HG03108 (cell line): Measurements from ENCODE around the gene CYBC1.

Source experiments
- ATAC-seq: cut with Tn5 transposase; IDR thresholded peaks from one replicate; pipeline ENCODE4 v1.9.1; 2021; ENCODE audit warnings: moderate library complexity; ENCODE audit not compliant: unreplicated experiment

Gene CYBC1

DNA sequence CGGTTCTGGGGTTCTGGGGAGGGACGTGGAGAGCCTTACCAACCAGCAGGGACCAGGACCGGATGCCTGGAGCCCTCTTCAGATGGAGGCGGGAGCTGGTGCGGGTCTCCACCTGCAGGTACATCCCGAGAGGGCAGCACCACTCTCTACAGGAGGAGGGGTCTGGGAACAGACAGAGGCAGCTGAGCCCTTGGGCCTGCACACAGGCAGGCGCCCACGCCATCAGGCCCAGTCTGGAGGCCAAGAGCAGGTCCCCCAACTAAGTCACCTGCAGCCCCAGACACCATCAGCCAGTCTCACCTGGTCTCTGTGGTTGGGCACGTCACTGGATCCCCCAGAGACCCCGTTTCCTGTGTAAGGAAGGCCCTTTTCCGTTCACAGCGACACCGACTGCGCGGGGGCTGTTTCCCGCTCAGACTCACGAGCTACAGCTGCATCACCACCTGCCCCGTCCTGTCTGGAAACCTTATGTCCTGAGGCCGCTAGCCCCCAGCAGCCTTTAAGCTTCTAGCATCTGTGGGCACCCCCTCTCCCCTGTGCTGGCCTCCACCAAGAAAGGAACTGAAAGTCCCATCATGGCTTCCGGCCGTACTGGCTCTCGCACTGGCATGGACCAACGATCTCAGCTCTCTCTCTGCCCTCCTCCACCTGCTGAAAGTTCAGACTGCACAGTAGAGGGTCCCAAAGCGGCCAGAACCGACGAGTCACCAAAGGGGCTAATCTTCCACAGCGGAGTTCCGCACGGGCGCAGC lies 1.2 kb downstream of the CYBC1 start:
- ATAC-seq: peak; percentile 57

DNA sequence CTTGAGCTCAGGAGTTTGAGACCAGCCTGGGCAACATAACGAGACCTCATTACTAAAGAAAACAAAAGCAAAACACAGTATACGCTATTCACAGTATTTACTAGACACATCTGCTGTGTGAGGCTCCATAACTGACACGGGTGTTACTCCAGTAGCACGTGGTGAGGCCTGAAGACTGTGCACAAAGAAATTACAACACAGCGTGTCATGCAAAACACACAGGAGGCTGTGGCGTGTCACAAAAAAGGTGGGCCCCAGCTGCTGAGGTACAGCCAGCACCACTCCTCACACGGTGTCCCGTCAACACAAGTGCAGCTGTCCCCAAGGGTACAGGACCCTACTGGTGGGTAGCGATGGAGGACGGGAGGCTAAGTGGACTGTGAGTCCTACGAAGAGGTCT lies 2.7 kb downstream of the CYBC1 start:
- no peak for ATAC-seq

DNA sequence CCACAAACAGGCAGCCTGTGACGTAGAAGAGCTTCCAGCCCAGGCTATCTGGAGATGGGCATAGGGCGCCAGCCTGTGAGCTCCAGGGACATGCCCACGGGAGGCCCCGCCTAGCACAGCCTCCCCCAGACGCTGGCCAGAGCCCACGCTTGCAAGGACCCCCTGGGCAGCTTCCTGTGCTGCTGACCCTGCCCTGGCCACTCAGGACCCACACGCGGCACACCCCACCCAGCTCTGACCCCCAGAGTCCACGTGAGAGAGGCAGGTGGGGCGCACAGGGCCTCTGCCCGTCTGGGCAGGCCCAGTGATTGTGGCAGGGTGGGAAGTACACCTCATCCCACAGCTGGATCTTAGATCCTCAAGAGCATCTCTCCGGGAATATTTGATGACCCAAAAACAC lies 3.9 kb downstream of the CYBC1 start:
- ATAC-seq: no peak

DNA sequence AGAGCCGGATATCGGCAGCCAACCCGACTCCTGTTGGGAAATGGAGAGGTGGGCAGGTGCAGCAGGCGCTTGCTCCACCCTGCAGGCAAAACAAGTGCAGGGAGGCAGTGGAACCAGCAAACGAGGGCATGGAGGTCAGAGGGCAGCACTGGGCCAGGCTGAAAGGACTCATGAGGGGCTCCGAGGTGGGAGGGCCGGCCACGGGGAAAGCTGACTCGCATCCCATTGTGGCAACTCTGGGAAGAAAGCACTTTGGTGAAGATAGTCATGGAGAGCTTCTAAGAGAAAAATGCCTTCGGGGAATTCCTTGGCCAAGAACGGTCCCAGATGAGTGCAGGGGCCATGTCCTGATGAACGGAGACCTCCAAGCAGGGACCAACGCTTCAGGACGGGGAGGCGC lies 4.4 kb downstream of the CYBC1 start:
- ATAC-seq: no peak

DNA sequence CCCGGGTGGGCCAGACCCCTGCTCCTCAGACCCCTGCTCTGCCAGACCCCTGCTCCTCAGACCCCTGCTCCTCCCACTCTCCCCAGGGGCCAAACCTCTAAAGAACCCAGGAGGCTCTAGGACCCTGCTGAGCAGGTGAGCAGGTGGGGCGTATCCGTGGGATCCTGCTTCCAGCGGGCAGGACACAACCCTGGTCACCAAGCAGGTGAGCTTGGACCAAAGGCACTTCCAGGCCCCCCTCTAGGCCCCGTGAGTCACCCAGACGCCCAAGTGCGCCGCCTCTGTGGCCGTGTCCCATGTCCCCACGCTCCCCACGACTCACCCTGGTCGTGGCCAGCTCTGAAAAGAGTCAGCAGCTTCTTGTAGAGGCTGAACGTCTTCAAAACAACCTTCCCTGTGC lies 5.0 kb downstream of the CYBC1 start:
- ATAC-seq: no peak

DNA sequence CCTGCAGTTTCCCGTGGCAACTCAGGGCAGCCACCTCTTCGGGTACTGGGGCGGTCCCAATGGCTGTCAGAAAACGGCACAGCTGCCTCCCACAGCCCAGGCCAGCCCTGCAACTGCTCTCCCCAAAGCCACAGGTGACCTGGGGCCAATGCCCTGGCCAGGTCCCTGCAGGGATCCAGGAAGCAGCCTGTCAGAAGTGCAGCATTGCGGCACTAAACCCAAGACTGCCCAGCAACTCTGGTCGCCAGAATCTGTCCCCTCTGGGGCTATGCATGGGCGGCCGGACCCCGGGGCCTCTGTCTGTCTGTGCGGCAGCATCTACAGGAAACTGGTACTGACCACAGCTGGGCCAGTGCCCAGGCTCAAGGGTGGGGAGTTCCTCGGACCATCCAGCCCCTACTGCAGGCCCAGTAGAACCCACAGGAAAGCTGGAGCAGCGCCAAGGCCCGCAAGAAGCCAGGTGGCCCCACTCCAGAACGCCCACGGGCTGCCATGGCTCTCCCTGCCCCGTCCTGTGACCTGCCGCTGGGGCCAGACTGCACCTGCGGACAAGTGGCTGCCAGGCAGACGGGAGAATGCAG lies 5.5 kb downstream of the CYBC1 start:
- ATAC-seq: no peak

DNA sequence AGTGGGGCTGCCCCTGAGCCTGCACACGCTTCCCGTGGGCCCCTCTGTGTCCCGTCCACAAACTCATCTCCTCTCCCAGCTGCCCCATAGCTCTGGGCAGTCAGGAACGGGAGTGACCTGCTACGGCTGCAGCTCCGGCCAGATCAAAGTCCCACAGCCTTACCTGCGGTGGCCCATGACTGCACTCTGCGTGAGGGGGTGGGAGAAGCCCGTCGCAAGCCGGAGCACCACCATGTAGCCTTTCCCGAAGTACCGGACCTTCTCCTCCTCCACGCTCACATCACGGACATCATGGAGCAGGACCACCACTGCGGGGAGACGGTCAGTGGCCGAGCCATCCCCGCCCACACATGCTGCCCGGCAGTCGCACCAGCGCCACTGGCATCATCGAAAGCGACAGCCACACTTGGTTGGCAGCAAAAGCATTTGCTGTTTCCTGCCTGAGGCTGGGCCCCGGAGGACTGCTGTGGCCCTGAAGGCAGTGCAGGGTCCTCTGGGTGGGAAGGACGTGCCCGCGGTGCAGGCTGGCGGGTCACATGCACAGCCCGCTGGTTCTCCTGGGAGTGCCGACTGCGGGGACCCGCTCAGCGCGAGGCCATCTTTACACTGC lies 6.2 kb downstream of the CYBC1 start:
- ATAC-seq: no peak

DNA sequence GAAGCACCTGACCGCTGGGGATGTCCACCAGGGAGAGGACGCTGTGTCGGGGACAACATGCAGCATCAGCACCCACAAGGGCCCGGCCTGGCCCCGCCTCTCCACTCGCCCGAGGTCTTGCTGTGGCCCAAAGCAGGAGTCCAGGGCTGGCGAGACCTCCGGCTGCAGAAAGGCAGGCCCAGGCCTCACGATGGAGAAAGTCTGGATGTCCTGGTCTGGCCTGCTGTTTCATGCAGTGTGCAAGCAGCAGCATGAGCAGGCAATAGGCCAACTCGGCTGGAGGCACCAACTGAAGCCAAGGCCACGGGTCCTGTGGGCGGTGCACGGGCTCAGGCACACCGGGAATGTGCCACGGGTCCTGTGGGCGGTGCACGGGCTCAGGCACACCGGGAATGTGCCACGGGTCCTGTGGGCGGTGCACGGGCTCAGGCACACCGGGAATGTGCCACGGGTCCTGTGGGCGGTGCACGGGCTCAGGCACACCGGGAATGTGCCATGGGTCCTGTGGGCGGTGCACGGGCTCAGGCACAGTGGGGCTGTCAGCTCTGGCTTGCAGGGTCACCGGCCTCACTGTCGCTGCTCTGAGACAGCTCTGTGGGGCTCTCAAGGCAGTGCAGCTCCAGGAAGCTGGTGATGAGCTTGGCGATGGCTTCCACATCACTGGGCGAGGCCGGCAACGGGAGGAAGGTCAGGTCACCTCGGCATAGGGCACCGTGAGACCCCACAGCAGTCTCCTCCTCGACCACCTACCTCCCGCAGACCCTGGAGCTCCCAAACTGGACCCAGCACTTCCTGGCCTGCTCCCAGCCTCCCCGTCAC lies 6.9 kb downstream of the CYBC1 start:
- no peak for ATAC-seq

DNA sequence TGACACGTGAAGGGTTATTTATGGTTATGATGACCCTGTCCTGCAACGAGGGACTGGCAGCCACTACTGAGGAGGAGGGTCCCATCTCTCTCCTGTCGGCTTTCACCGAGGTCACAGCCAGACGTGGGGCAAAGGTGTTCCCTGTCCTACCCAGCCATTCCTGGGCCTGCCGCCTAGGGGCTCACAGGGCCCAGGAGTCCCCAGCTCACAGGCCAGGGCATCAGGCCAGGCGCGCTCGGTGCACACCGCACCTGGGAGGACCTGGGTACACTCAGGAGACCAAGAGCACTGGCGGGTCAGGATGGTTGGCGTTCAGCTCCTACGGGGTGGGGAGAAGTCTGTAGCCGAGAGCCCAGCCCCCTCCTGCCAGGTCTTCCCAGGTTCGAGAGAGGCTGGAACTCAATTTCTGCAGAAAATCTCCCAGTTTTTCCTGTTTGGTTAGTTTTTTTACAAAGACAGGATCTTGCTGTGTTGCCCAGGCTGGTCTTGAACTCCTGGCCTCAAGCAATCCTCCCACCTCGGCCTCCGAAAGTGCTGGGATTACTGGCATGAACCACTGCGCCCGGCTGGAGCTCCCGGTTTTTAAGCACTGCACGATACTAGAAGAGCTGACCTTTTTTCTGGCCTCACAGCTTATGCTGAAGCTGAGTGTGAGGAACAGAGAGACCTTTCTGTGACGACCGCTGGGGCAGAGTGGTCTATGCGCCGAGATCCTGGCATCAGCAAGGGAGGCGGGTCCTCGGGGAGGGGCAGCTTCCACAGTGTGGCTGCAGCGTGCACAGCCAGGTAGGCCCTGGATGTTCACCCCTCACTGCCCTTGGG lies 7.7 kb downstream of the CYBC1 start:
- ATAC-seq: no peak

DNA sequence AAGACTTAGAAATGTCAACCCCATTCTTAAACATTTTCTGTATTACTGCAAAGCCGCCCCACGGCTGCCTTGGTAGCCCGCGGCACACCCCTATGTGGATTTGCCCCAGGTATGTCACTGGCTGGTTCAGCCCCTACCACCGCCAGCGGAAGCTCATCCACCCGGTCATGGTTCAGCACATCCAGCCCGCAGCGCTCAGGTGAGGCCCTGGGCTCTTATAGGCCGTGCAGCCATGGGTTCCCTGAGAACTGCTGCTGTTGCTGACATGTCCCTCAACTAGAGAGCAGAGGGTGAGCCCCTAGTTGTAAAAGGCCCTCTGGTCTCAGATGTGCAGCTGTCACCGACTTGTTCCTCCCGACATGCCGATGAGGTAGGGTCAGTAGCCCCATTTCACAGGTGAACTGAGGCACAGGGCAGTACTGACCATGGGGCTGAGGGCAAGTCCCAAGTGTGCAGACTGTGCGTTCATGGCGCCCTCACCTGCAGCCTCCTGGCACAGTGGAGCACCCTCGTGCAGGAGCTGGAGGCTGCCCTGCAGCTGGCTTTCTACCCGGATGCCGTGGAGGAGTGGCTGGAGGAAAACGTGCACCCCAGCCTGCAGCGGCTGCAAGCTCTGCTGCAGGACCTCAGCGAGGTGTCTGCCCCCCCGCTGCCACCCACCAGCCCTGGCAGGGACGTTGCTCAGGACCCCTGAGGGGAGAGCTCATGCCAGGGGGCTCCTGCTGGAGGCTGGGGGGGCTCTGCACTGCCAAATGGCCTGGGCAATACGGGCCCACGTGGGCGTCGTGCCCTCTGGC lies 8.7 kb downstream of the CYBC1 start:
- ATAC-seq: no peak

DNA sequence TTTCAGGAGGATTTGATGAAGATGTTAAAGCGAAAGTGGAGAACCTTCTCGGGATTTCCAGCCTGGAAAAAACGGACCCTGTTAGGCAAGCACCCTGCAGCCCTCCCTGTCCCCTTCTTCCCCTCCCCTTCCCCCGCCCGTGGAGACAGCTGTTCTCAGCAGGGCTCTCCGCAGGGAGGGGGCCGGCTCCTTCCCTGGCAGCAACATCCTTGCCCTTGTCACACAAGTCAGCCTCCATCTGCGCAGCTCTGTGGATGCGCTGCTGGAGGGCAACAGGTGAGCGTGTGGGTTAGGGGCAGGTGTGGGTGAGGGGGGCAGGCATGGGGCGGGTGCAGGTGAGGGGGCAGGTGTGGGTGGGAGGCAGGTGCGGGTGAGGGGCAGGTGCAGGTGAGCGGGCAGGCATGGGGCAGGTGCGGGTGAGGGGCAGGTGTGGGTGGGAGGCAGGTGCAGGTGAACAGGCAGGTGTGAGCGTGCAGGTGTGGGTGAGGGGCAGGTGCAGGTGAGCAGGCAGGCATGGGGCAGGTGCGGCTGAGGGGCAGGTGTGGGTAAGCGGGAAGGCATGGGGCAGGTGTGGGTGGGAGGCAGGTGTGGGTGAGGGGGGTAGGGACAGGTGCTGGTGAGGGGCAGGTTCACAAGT lies 9.4 kb downstream of the CYBC1 start:
- no peak for ATAC-seq

DNA sequence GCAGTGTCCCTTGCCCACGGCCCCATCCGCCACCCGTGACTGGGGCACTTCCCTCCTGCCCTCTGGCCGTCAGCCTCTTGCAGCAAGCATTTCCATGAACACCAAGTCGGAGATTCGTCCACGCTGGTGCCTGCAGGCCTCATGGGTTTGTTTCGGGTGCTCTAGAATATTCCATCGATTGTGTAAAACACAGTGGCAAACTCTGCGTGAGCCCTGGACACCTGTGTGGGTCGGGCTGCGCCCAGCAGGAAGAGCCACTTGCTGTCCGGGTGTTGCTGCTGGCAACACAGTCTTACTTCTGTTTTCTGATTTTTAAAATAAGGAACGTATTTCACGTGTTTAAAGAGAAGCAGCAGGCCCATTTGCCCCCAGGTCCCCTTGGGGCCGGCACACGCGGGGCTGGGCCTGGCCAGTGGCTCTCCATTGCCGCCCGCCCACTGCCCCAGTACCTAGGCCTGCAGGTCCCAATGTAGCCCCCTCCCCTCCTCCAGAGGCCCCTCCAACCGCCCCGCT lies 10.0 kb downstream of the CYBC1 start:
- no peak for ATAC-seq

DNA sequence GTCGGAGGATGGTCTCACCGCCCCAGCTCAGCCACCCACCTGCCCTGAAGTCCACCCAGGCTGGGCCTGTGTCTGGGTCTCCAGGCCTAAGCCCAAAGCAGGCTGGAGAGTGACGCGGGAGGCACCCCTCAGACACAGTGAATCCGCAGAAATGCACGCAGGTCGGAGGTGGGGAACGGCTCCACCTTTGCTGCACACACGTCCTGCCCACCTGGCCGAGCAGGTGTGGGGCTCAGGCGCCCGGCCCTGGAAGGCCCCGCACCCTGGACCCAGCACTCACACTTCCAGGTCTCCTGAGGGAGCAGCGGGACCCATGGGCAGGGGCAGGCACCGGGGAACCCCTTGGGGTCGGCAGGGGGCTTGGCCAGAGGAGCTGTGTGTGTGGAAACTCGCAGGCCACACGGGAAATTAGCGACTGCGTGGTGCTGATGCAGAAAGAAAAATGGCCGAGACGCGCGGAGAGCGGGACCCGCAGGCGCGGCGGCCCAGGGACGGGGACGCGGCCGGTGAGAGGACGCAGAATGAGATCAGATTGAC lies 10.7 kb downstream of the CYBC1 start:
- ATAC-seq: no peak

DNA sequence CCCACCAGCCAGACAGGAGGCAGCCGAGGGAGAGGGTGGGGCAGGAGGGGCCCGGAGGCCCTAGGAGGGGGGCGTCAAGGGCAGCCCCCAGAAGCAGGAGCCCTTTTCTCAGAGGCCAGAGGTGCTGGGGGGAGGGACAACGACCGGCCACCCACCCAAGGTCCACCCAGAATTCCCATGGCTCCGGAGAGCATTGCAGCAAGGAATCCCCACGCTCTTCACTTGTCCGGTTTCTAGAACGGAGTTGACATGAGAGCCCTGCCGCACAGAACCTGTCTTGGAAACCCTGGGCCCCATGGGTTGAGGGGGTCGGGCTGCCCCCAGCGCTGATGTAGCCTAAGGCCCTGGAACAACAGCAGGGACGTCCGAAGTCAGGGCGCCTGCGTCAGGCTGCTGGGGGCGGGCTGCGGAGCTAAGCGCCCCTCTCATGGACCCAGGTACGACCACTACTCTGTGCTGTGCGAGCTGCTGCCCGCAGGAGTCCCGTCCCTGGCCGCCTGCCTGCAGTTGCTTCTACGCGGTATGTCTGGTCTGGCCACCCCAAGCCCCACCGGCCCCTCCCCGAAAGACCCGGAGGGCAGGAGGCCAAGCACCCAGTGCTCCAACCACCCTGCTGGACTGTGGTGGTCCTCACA lies 11.2 kb downstream of the CYBC1 start:
- ATAC-seq: no peak

DNA sequence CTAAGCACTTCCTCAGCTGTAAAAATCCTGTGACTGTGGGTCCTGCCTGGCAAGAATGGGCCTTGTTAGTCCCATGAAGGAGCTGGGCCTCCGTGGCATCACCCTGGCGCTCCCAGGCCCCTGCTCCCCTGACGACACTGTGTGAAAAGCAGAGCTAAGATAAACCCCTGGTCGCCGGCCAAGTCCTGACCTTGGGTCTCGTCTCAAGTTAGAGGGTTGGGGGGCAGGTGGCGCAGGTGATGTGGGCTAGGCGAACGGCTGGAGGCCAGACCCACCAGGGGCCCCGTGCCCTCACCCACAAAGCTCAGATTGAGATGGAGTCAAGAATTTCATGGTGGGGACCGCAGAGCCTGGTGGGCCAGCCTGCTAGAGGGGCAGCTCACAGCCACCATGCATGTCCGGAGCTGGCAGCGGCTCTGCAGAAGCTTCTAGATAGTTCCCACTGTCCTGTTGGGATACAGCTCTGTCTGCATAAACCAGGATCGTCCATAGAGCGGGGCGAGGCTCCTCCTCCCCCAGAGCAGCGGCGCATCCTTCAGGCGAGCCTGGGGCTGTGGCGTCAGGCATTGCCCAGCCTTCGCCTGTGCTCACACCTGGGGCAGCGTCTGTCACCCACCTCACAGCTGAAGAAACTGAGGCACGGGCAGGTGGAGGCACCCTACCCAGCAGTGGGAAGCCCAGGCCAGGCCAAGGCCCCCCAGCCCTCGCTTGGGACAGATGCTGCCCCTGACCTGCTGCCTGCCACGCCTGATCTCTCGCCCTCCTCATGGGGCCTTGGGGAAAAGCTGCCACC lies 12.0 kb downstream of the CYBC1 start:
- ATAC-seq: no peak

DNA sequence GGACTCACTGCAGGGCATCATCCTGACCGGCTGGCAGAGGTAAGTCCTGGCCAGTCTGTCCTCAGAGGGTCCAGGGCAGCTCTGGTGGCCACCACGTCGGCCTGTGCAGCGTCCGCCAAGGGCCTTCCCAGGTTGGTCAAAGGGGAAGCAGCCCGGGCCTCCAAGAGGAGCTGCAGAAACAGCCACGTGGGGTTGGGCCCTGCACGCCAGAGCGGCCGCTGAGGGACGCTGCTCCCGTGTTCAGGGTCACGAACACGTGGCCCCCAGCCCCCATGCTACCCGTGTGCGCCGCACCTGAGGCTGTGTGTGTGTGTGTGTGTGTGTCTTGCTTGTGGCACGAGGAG lies 13.3 kb downstream of the CYBC1 start:
- no peak for ATAC-seq

DNA sequence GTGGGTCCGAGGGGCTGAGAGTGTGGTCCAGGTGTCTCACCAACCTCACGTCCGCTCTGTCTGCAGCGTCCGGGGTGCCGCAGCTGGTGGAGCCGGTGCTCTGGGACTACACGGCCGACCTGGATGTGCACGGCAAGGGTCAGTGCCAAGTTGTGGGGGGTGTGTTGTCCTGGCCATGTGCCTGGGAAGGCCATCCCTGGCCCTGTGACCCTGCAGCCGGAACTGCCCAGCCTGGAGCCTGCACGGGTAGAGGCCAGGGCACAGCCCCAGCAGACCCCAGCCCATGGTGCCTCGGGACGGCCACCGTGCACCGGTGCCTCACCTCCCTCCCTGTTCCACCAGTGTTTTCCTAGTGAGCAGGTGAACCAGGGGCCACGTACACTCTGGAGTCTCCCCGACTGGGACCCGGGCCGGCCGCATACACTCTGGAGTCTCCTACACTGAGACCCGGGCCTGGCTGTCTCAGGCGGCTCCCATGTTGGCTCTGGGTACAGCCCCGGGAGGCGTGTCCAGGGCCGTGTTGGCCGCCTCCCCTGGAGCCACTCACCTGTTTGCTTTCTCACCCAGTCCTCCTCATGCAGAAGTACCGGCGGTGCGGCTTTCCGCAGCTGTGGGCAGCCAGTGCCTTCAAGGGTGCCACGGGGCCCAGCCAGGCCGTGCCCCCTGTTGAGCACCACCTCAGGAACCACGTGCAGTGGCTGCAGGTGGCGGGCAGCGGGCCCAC lies 13.8 kb downstream of the CYBC1 start:
- ATAC-seq: no peak
